ENCODE results near the gene STAT5A.

DNA sequence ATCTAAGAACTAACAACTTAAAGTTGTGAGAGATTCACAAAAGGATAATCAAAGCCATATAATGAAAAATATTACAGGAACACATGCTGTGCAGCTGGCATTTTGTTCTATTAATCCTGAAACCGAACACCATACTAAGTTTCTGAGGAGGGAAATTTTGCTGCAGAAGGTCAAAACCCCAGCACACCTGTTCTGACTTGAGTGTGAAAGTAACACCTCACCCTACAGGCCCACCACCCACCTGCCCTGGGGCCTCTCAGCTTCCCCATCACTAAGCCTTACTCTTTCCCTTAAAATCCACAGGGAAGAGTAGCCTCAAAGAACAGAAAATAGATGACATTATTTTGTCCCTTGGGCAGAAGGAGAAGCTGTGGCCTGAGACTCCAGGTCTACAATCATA is 44.8 kb downstream of the STAT5A start:
- TF ChIP-seq, protein P1, sequence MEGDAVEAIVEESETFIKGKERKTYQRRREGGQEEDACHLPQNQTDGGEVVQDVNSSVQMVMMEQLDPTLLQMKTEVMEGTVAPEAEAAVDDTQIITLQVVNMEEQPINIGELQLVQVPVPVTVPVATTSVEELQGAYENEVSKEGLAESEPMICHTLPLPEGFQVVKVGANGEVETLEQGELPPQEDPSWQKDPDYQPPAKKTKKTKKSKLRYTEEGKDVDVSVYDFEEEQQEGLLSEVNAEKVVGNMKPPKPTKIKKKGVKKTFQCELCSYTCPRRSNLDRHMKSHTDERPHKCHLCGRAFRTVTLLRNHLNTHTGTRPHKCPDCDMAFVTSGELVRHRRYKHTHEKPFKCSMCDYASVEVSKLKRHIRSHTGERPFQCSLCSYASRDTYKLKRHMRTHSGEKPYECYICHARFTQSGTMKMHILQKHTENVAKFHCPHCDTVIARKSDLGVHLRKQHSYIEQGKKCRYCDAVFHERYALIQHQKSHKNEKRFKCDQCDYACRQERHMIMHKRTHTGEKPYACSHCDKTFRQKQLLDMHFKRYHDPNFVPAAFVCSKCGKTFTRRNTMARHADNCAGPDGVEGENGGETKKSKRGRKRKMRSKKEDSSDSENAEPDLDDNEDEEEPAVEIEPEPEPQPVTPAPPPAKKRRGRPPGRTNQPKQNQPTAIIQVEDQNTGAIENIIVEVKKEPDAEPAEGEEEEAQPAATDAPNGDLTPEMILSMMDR (conservative IDR thresholded peaks at IDR 0.05 in 1 of 2, IDR thresholded peaks at IDR 0.05 in 1 of 2; ENCODE audit: extremely low read depth in 1 of 2, insufficient read depth in 1 of 2, low read depth in 1 of 2, low read length in 2 of 2), result no peak
- TF ChIP-seq EZH2 (IDR thresholded peaks at IDR 0.05; ENCODE audit: borderline replicate concordance, low read length), result no peak

All from mammary epithelial cell (primary cell).